CD4-positive, alpha-beta T cell treated with Interleukin-4 for 1 hour (primary cell): ENCODE results near the gene RASSF8.

ENCODE experiments used
- DNase-seq, 2 donors: peaks; one replicate each; pipeline ENCODE4 v3.0.0-alpha.2; 2020 to 2022

Gene RASSF8

GRCh38 chr12:25993901-25994651 is 35.6 kb downstream of the RASSF8 start:
- DNase-seq: no peak

GRCh38 chr12:25994901-25995625 is 36.6 kb downstream of the RASSF8 start:
- no peak for DNase-seq

- DNase-seq: no peak
These were observed 37.4 kb downstream of the RASSF8 start for GRCh38 chr12:25995906-25996305.

GRCh38 chr12:25996677-25997076 is 38.2 kb downstream of the RASSF8 start:
- no peak for DNase-seq

GRCh38 chr12:25997201-25997963 is 38.9 kb downstream of the RASSF8 start:
- DNase-seq: no peak

GRCh38 chr12:26000898-26001297 is 42.4 kb downstream of the RASSF8 start:
- no peak for DNase-seq

- DNase-seq: no peak
These were observed 43.0 kb downstream of the RASSF8 start for GRCh38 chr12:26001530-26001929.

- DNase-seq: no peak
These were observed 44.6 kb downstream of the RASSF8 start for GRCh38 chr12:26003065-26003464.

GRCh38 chr12:26007566-26007965 is 49.1 kb downstream of the RASSF8 start:
- DNase-seq: no peak

- DNase-seq: no peak
These were observed 51.1 kb downstream of the RASSF8 start for GRCh38 chr12:26009593-26009992.

GRCh38 chr12:26010293-26010821 is 51.9 kb downstream of the RASSF8 start:
- no peak for DNase-seq

GRCh38 chr12:26011099-26011498 is 52.6 kb downstream of the RASSF8 start:
- no peak for DNase-seq

GRCh38 chr12:26014085-26014484 is 55.6 kb downstream of the RASSF8 start:
- DNase-seq: no peak

- no peak for DNase-seq
These were observed 58.0 kb downstream of the RASSF8 start for GRCh38 chr12:26016516-26016915.

- DNase-seq: no peak
These were observed 59.2 kb downstream of the RASSF8 start for GRCh38 chr12:26017484-26018211.

- no peak for DNase-seq
These were observed 60.4 kb downstream of the RASSF8 start for GRCh38 chr12:26018926-26019325.

GRCh38 chr12:26021534-26021933 is 63.1 kb downstream of the RASSF8 start:
- DNase-seq: no peak

- DNase-seq: no peak
These were observed 63.6 kb downstream of the RASSF8 start for GRCh38 chr12:26022043-26022442.

- no peak for DNase-seq
These were observed 68.2 kb downstream of the RASSF8 start for GRCh38 chr12:26026713-26027112.

- no peak for DNase-seq
These were observed 68.9 kb downstream of the RASSF8 start for GRCh38 chr12:26027401-26027800.

- DNase-seq: peak in 1 of 2 donors; percentile 4
These were observed 70.7 kb downstream of the RASSF8 start for GRCh38 chr12:26028953-26029735.

GRCh38 chr12:26029736-26030022 is 71.2 kb downstream of the RASSF8 start:
- DNase-seq: no peak
